Esophagus (tissue), 2 donors: Measurements from ENCODE around the gene ATP5F1E. TPM values are rescaled to one million over a fixed set of nuclear protein-coding genes. Genes with fewer than 3 reads are reported as not detected.

Source experiments
- H3K27ac ChIP-seq, 2 donors: one replicate each; pipeline ENCODE4 v1.5.1; 2013; ENCODE audit warnings: low read depth in 2 of 2, mild to moderate bottlenecking in 2 of 2, inconsistent platforms in 1 of 2, low read length in 1 of 2, moderate library complexity in 1 of 2
- H3K27me3 ChIP-seq, 2 donors: one replicate each; pipeline ENCODE4 v1.6.1; 2013; ENCODE audit warnings: low read length in 2 of 2, control low read depth in 1 of 2, mild to moderate bottlenecking in 1 of 2; ENCODE audit not compliant: insufficient read depth in 2 of 2, control insufficient read depth in 1 of 2
- H3K36me3 ChIP-seq, 2 donors: one replicate each; pipeline ENCODE4 v1.6.1; 2013; ENCODE audit warnings: low read length in 1 of 2; ENCODE audit not compliant: control insufficient read depth in 2 of 2, insufficient read depth in 2 of 2
- H3K4me1 ChIP-seq, 2 donors: one replicate each; pipeline ENCODE4 v1.6.1; 2013; ENCODE audit warnings: low read length in 1 of 2; ENCODE audit not compliant: control insufficient read depth in 2 of 2, insufficient read depth in 2 of 2
- H3K4me3 ChIP-seq, 2 donors: one replicate each; pipeline ENCODE4 v1.5.1; 2013; ENCODE audit warnings: low read length in 2 of 2, mild to moderate bottlenecking in 2 of 2, low read depth in 1 of 2, moderate library complexity in 1 of 2
- H3K9me3 ChIP-seq, 2 donors: one replicate each; pipeline ENCODE4 v1.6.1; 2013; ENCODE audit warnings: mild to moderate bottlenecking in 2 of 2, low read depth in 1 of 2, low read length in 1 of 2, moderate library complexity in 1 of 2; ENCODE audit not compliant: control insufficient read depth in 2 of 2, insufficient read depth in 1 of 2
- WGBS, 2 donors: extraction: QIAGEN DNeasy Blood & Tissue Kit; methylation state at CpG; one replicate each; pipeline ENCODE4 v1.1.7; 2013; 5-methylcytosine and 5-hydroxymethylcytosine counted together
- polyA plus RNA-seq, 2 donors: library from polyadenylated mRNA; stranded (reverse); fragments of 200-250 nt; gene quantifications; one replicate each; pipeline ENCODE4 v1.2.3, GENCODE V29; 2013
- donor health status: healthy with polysubstance abuse.
- donor health status: Bipolar disorder and iron deficiency.

Gene ATP5F1E
- polyA plus RNA-seq, 2 donors, result 36.3 to 50.1 TPM

- Histone ChIP-seq H3K4me1 (peaks cover under 1 to 20% of the 10 kb centered on the region in 2 donors), H3K4me3 (no peak overlapping the region), H3K36me3 (no peaks in the 10 kb centered on the region), H3K27ac (peak overlapping the region; percentile 2 to 42), H3K9me3 (no peaks in the 10 kb centered on the region), H3K27me3 (no peaks in the 10 kb centered on the region)
- 46% methylated on average over 8 of the region's 8 CpGs for WGBS, 2 donors
These were observed 21.7 kb downstream of the ATP5F1E start for GRCh38 chr20:59010321-59010994.

- Histone ChIP-seq H3K4me1 (peaks cover 3 to 25% of the 10 kb centered on the region in 2 donors), H3K27me3 (no peaks in the 10 kb centered on the region), H3K36me3 (peaks cover 0 to 2% of the 10 kb centered on the region in 2 donors), H3K9me3 (no peaks in the 10 kb centered on the region), H3K4me3 (no peak overlapping the region), H3K27ac (no peak overlapping the region)
- 87 to 89% methylated on average over 8 of the region's 8 CpGs for WGBS, 2 donors
These were observed 23.3 kb downstream of the ATP5F1E start for GRCh38 chr20:59008715-59009336.

DNA sequence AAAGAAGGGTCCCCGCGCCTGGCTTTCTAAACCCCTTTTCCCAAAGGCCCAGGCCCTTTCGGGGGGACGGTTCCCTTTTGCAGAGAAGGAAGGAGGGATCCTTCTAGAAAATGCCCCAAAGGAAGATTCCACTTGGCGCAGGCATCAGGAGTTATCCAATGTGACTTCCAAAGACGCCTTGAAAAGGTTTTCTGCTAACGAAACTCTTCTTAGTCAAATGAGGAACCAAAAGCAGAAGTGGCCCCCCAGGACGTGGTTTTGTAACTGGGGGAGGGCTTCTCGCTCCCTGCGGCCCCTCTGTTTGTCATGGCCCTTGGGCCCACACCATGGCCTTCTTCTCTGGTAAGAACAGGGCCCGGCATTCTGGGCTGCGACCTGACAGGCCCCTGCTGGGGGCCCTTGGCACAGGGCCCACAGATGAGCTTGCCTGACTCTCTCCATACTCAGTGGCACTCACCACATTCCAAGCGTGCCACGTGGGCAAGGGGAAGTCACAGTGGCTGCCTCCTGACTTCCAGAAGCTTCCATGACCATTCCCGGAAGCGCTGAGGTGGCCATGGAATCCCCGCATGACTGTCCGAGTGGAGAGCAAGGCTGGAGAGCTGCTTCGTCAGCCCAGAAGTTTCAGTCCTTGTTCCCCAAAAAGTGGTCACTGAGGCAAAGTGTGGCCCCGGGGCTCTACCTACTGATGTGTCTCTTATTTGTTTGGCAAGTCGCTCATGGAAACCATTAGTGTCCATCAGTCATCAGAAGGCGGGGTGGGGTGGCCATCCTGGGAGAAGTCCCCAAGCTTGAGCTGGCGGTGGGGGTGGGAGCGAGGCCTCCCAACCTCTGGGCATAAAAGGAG, 24.2 kb downstream of the ATP5F1E start:
- peak overlapping the region in 1 of 2 donors; percentile 50 for H3K4me3 ChIP-seq
- peaks cover 3 to 25% of the 10 kb centered on the region in 2 donors for H3K4me1 ChIP-seq
- H3K27me3 ChIP-seq, result no peaks in the 10 kb centered on the region
- H3K36me3 ChIP-seq, result peaks cover 0 to 2% of the 10 kb centered on the region in 2 donors
- WGBS, 2 donors, result 82 to 83% methylated on average over 24 of the region's 24 CpGs
- peak overlapping the region; percentile 56 to 65 for H3K27ac ChIP-seq
- no peaks in the 10 kb centered on the region for H3K9me3 ChIP-seq

DNA sequence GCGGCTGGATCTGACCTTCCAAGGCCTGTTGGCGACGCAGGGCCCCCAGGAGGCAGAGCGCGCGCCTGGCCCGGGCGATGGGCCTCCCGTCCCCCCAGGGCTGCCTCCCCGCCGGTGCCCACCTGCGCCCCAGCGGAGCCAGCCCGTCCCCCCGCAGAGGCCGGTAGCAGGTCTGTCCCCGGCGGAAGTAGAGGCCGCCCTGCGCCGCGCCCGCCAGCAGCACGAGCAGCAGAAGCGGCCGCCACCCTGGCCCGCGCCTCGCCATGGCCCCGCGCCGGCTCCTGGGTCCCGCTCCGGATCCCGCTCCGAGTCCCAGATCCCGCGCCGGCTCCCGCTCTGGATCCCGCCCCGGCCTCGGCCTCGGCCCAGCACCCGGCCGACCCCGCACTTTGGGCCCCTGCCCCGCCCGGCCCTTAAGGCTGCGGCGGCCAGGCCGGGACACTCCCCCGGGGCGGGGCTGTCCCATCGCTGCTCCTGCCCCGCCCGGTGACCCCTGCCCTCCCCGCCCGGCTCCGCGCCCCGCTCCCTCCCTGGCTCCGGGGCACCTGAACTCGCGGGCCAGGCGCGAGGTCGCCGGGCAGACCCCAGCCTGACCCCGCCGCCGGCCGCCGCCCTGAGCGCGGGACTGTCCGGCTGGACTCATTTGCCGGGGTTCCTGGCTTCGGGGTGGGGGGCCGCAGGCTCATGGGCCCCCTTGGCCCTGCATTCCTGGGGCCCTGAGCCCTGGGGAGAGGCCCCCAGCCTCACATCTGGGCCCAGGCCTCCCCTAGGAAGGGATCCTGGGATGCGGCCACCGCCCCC, 25.1 kb downstream of the ATP5F1E start, which contains the start of gene CTSZ:
CTSZ (minus strand) TSS at position 391 of the 801 bp plus-strand sequence; CDS start at position 265, 126 bp downstream.
- Histone ChIP-seq H3K4me1 (peaks cover 3 to 25% of the 10 kb centered on the region in 2 donors), H3K9me3 (no peaks in the 10 kb centered on the region), H3K36me3 (peaks cover 0 to 2% of the 10 kb centered on the region in 2 donors), H3K27me3 (no peaks in the 10 kb centered on the region), H3K27ac (peak within 1 kb of the TSS; percentile 56 to 65), H3K4me3 (peak within 1 kb of the TSS; percentile 50 to 76)
- 4 to 6% methylated on average over 63 to 82 of the region's 82 CpGs for WGBS, 2 donors

- Histone ChIP-seq H3K9me3 (no peaks in the 10 kb centered on the region), H3K36me3 (peaks cover 0 to 6% of the 10 kb centered on the region in 2 donors), H3K4me3 (peak overlapping the region; percentile 50 to 76), H3K27me3 (no peaks in the 10 kb centered on the region), H3K4me1 (peaks cover 3 to 25% of the 10 kb centered on the region in 2 donors), H3K27ac (peak overlapping the region; percentile 56 to 65)
- 18 to 27% methylated on average over 29 of the region's 29 CpGs for WGBS, 2 donors
These were observed 25.8 kb downstream of the ATP5F1E start for GRCh38 chr20:59006167-59006863.

GRCh38 chr20:59005523-59006166, 26.5 kb downstream of the ATP5F1E start:
- 74 to 76% methylated on average over 3 of the region's 3 CpGs for WGBS, 2 donors
- Histone ChIP-seq H3K27me3 (no peaks in the 10 kb centered on the region), H3K4me3 (peak overlapping the region; percentile 50 to 76), H3K27ac (peak overlapping the region; percentile 56 to 65), H3K36me3 (peaks cover 0 to 11% of the 10 kb centered on the region in 2 donors), H3K9me3 (no peaks in the 10 kb centered on the region), H3K4me1 (peaks cover 3 to 22% of the 10 kb centered on the region in 2 donors)

GRCh38 chr20:59004763-59005522, 27.2 kb downstream of the ATP5F1E start:
- Histone ChIP-seq H3K4me3 (peak overlapping the region in 1 of 2 donors; percentile 50), H3K4me1 (peaks cover 3 to 20% of the 10 kb centered on the region in 2 donors), H3K9me3 (no peaks in the 10 kb centered on the region), H3K36me3 (peaks cover 0 to 12% of the 10 kb centered on the region in 2 donors), H3K27ac (peak overlapping the region in 1 of 2 donors; percentile 17), H3K27me3 (no peaks in the 10 kb centered on the region)
- WGBS, 2 donors, result 50 to 55% methylated on average over 17 of the region's 17 CpGs

DNA sequence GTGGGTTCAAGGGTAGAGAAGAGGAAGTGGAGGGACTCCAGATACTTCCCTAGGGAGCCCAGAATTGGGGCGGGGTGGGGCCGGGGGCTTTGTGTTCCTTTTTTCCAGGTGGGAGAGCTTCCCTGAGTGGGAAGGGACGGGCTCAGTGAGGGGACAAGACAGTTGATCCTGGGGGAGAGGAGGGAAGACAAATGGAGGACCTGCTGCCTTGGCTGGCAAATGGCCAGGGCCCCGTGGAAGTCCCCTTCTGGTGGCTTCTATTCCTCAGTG, 27.7 kb downstream of the ATP5F1E start:
- Histone ChIP-seq H3K27me3 (no peaks in the 10 kb centered on the region), H3K4me3 (no peak overlapping the region), H3K36me3 (peaks cover 0 to 12% of the 10 kb centered on the region in 2 donors), H3K27ac (peak overlapping the region; percentile 8), H3K4me1 (peaks cover 3 to 20% of the 10 kb centered on the region in 2 donors), H3K9me3 (no peaks in the 10 kb centered on the region)
- WGBS, 2 donors, result 60 to 61% methylated on average over 4 of the region's 4 CpGs
